Measurements from ENCODE around the gene TREH. TPM values are rescaled to one million over a fixed set of nuclear protein-coding genes. Genes with fewer than 3 reads are reported as not detected.

The TREH gene
- total RNA-seq, 4 donors from 2014 or later = not detected

GRCh38 chr11:118653684-118654390 is 25.6 kb downstream of the TREH start:
- Histone ChIP-seq H3K4me1 (peaks cover 0 to 10% of the 10 kb centered on the region in 2 donors), H3K9me3 (no peaks in the 10 kb centered on the region), H3K27me3 (no peaks in the 10 kb centered on the region), H3K27ac (no peak overlapping the region), H3K4me3 (no peak overlapping the region), H3K36me3 (peaks cover 0 to 34% of the 10 kb centered on the region in 2 donors)
- in situ Hi-C loops (cut with MboI; ENCODE audit: low sequenced_read_pairs in 4 of 4) (loop anchor here in 2 of 4 donors (10.0 kb wide), 1 partner anchor 59 kb away; no protein-coding TSS in a partner anchor), intact Hi-C loops (cut with DNase I; ENCODE audit: low total_unique reads) (no loop called here)
- no peak for DNase-seq
- TF ChIP-seq CTCF (IDR thresholded peaks at IDR 0.05 in 4 of 5, conservative IDR thresholded peaks at IDR 0.05 in 1 of 5) (no peak), POLR2A (IDR thresholded peaks at IDR 0.05) (no peak)
- no peak for ATAC-seq

- Histone ChIP-seq H3K4me1 (peaks cover 0 to 10% of the 10 kb centered on the region in 2 donors), H3K36me3 (peaks cover 0 to 34% of the 10 kb centered on the region in 2 donors), H3K27ac (peak overlapping the region in 1 of 4 donors; percentile 31), H3K9me3 (no peaks in the 10 kb centered on the region), H3K27me3 (no peaks in the 10 kb centered on the region), H3K4me3 (no peak overlapping the region)
- DNase-seq (no peak), ATAC-seq (peak in 1 of 2 donors; percentile 67)
- in situ Hi-C loops (cut with MboI; ENCODE audit: low sequenced_read_pairs in 4 of 4) (loop anchor here in 2 of 4 donors (10.0 kb wide), 1 partner anchor 58 kb away; no protein-coding TSS in a partner anchor), intact Hi-C loops (cut with DNase I; ENCODE audit: low total_unique reads) (no loop called here)
- no peak for TF ChIP-seq POLR2A (IDR thresholded peaks at IDR 0.05)
- no peak for TF ChIP-seq CTCF (IDR thresholded peaks at IDR 0.05 in 4 of 5, conservative IDR thresholded peaks at IDR 0.05 in 1 of 5)
Observed at GRCh38 chr11:118652681-118653181, 26.7 kb downstream of the TREH start.

- peak in 1 of 2 donors; percentile 69 for ATAC-seq
- intact Hi-C loops (cut with DNase I; ENCODE audit: low total_unique reads) = no loop called here
- Histone ChIP-seq H3K27ac (peak overlapping the region in 1 of 4 donors; percentile 35), H3K4me1 (peaks cover 0 to 10% of the 10 kb centered on the region in 2 donors), H3K9me3 (no peaks in the 10 kb centered on the region), H3K36me3 (peaks cover 0 to 30% of the 10 kb centered on the region in 2 donors), H3K4me3 (no peak overlapping the region), H3K27me3 (no peaks in the 10 kb centered on the region)
- TF ChIP-seq POLR2A (IDR thresholded peaks at IDR 0.05) (no peak), CTCF (IDR thresholded peaks at IDR 0.05 in 4 of 5, conservative IDR thresholded peaks at IDR 0.05 in 1 of 5) (no peak)
- in situ Hi-C loops (cut with MboI; ENCODE audit: low sequenced_read_pairs in 4 of 4) = loop anchor here in 2 of 4 donors (10.0 kb wide), 1 partner anchor 57 kb away; no protein-coding TSS in a partner anchor
- DNase-seq = no peak
Observed at GRCh38 chr11:118651820-118652219, 27.6 kb downstream of the TREH start.

GRCh38 chr11:118650366-118650765 is 29.1 kb downstream of the TREH start:
- Histone ChIP-seq H3K4me1 (peaks cover 0 to 10% of the 10 kb centered on the region in 2 donors), H3K4me3 (no peak overlapping the region), H3K36me3 (peaks cover 0 to 34% of the 10 kb centered on the region in 2 donors), H3K27me3 (no peaks in the 10 kb centered on the region), H3K9me3 (no peaks in the 10 kb centered on the region), H3K27ac (no peak overlapping the region)
- ATAC-seq (no peak), DNase-seq (no peak)
- intact Hi-C loops (cut with DNase I; ENCODE audit: low total_unique reads) (no loop called here), in situ Hi-C loops (cut with MboI; ENCODE audit: low sequenced_read_pairs in 4 of 4) (loop anchor here in 2 of 4 donors (10.0 kb wide), 1 partner anchor 56 kb away; no protein-coding TSS in a partner anchor)
- no peak for TF ChIP-seq POLR2A (IDR thresholded peaks at IDR 0.05)
- TF ChIP-seq CTCF (IDR thresholded peaks at IDR 0.05 in 4 of 5, conservative IDR thresholded peaks at IDR 0.05 in 1 of 5) = no peak
